ENCODE results near the gene PLAGL1.

The PLAGL1 gene

DNA sequence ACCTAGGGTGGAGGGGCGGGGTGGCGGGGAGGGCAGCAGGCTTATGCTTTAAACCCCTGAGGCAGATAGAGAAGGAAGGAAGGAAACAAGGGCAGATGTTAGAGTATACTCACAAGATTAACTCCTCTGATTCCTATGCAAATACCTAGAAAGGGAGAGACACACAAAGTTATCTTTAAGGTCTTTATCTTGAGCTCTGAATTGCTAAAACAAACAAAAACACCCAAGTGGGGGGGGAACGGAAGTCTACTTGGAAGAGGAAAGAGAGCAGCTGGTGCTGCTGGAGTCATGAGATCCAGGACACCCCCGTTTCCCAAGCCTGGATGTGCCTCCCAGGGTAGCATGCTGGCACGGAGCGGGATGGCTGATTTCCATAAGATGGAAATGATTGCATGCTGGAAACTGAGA is 43.4 kb downstream of the PLAGL1 start:
- no peak for DNase-seq

DNA sequence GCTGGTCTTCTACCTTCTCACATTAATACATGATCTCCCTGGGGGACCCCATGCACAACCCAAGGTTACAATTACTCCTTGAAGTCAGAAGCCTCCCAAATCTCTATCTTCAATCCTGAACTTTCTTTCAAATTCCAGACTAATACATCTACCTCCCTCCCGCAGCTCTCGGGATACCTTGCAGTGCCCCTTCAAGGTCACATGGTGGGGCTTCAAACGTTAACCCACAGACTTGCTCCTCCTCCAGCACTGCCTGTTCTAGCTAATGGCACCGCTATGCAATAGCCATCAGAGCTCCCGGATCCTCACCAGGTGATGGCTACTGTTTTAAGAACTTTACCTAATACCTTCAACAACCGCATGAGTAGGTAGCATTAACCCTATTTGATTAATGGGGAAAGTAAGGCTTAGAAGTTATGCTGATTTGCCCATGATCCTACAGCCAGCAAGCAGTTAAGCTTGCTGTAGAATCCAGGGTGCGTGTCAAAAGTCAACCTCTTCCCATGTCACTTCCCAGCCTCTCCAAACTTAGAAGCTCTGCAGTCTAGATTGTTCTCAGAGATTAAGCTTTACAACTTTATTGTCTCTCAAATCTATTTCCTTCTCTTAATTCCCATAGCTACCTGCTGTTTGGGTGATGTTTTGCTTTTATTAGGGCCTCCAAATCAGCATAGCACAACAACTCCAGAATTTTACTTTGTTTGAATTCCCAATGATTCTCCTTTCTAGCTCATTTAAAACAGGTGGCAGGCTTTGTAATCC is 44.7 kb downstream of the PLAGL1 start:
- no peak for DNase-seq

DNA sequence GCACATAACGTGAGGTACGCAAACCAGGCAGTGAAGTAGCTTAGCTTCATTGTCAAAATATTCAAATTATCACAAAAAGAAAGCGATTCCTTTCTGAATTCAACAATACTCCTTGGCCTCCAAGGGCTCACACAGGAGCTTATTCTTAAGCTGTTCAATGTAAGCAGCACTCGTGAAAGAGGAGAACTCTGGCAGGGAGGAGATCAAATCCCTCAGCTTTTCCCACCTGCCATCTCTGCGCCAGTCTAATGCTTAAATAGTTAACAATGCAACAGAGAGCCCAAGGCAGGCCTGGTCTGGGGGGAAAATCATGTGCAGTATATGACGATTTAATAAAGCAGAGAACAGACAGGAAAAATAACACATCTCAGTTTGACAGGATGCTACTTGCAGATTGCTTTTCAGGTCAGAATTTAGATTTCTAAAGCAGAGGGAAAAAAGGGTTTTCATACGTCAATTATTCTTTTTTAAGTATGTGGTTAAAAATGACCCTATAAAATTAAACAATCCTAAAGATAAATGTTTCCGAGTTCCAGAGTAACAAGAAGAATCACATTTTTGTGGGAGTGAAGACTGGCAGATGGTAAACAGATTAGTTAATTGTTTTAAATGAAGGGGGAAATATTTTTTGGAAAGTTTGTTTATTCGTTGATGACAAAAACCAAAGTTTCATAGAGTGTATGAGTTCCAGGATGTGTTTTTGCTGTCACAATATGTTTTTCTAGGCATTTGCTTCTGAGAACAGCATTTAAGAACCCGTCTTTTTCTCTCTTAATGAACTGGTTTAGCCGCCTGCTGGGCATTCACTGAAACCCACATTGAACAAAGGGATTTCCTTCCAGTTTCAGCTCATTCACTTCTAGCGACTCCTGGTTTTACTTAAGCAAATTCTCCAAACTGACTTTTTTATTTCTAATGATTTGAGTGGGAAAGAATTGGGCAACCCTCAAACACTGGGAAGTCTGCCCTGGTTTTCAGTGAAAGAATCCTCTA is 45.9 kb downstream of the PLAGL1 start:
- DNase-seq = no peak

DNA sequence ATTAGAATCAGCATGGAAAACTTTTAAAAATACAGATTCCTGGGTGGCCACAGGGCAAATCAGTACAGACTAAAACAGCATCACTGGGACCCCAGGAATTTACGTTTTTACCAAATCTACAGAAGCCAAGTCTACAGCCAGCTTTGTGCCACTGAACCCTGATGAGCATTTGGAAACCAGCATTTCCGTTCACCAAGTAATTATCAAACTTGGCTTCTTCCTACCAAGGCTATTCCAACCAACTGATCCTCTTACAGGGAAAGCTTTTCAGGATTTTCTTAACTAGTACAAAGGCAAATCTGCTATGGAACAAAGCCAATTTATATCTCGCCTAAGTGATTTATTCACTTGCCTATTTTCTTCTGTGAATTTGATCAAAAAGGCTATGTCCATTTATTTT is 47.0 kb downstream of the PLAGL1 start:
- DNase-seq = no peak

DNA sequence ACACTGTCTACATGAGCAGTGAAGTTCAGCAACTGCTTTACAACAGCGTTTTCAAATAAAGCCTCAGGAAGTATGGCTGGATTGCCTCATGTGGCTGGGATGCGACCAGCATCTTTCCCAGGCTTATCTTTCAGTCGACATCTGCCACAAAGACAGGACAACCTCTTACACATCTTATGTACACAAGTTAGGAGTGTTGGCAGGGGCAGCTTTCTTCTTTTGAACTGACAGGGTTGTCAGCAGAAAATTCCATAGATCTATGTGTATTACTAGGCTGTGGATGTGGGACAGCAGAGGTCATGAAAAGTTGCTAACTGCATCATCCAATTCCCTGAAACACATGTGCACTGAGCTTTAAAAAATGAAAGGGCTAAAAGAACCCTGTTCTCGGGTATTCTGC is 48.1 kb downstream of the PLAGL1 start:
- DNase-seq = no peak

DNA sequence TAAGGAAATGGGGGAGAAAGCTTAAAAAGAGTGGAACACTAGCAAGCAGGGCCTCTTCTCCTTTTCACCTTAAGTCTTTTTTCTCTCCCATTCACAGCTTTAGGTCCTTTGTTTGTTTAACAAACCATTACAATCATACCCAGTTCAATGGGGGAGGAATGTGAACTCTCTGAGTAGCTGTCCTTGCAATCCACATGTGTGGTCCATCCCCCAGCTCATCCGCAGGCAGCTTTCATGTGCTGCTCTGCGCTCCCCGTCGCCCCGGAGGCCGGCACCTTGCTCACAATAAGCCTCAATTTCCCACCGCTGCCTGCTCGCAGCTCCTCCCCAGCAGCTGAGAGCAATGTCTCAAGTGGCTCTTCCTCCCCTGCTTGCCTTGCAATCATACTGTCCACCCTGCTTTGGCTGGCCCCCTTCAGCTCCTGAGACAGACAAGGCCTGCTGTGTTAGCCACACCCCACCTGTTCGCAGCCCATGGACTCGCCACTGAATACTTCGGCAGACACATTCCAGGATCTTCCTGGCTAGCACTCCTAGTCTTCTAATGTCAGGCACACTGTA is 49.1 kb downstream of the PLAGL1 start:
- no peak for DNase-seq

DNA sequence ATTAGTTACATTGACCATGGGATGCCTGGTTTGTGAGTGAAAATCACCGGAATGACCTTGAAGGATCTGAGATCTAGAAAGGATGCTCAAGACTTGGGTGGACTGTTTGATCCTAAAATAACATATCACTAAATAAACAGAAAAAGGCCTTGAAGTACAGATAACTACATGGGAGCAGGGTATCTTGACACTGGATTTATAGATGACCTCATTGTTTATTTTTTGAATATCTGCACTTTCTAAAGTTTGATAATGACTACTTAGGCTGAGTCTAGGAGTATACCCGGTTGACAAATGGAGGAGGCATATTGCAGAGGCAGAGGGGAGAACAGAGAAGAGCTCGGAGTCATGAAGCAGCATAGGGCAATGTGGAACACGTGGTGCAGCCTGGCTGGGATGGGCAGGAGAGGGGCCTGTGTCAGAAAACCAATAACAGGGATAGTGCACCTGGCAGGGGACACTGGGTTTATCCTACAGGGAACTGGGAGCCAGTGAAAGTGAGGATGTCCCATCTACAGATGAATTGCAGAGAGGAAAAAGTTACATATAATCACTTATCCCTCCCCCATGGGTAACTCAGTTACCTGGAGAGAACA is 50.3 kb downstream of the PLAGL1 start:
- DNase-seq = no peak

DNA sequence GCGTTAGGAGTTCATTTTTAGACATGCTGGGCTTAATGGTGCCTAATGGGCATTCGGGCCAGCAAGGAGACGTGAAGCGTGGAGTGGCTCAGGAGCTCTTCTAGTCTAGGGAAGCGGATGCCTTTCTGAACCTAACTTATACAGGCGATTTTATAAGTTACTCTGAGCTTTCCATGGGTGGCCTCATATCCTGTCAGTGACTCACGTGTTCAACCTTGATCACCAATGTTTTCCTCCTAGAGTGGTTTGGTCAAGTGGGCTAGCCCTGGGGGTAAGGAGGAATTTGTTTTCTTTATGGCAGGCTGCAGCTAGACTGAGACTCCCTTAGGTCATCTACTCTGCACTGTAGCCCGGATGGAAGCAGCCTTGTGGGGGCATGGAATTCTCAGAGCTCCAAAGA is 52.1 kb downstream of the PLAGL1 start:
- no peak for DNase-seq

DNA sequence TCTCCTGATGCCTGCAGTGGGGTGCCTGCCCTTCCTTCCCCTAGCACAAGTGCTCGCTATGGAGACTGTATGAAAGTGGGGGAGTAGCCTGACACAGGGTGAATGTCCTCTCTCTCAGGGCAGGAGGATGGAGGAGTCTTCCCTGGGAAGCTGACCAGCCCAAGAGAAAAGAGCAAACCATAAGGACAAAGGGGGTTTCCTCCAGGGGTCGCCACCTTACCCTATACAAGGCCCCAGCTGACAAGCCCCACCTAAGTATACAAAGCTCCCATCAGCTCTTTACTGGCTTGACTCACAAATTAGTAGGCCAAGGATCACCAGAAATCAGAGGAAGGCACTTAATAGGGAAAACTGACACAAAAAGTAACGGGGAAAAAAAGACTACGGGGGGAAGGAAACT is 54.1 kb downstream of the PLAGL1 start:
- DNase-seq = no peak

DNA sequence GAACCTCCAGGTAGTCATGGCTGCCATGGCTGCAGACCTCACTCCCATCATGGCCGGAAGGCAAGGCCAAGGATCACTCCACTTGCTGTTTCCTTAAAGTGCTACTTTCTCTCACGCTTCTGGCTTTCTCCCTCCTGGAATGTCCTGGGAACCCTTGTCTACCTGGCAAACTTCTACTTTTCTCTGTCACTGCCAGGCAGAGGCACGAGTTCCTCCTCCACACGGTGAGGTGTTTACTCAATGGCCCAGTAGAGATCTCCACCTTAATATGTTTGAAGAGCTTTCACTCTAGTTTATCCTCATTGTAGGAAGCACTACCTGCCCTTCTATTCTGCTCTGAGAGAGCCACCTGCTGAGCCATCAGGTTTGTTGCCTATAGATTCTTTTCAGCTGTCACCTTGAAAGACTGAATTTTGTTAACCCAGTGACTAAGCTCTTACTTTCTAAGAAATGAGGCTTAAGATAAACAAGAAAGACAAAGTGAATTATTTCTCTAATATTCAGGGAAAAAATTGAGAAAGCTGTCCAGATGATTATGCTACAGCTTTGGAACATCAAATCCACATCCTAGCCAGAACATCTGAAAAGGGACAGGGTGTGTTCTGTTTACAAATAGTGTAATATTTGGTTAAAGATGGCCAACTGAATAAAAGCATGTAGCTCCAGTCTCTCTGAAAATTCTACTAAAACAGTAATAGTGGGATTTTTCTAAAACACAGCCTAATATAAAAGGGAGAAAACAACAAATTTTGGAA is 54.9 kb downstream of the PLAGL1 start:
- DNase-seq = no peak

DNA sequence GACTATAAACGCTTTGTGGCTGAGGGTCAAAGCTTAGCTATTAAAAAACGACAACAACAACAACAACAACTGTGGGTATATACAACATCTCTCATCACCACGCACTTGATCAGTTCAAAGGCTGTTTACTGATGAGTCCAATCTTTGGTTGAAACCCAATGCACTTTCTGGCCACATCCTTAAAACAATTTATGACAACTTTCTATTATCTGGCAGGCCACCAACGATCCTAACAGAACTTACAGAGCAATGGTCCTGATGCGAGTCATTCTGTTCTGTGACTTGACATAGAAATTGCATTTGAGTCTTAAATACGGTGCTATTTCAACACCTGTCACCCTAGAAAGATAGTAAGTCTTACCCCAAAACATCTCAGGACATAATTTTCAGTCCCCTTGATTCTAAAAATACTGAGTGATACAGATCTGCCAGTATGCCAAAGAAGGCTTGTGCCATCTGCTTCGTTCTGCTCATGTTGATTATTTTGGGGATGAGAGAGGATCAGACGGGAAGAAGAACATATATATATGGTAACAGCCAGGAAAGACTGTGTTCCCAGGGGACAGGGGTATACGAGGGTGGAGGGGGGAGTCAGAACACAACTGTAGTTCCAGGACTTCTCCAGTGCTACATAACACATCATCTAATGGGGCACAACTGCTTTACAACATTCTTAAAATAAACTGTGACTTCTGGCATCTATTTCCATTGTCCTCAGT is 55.8 kb downstream of the PLAGL1 start:
- DNase-seq = no peak

DNA sequence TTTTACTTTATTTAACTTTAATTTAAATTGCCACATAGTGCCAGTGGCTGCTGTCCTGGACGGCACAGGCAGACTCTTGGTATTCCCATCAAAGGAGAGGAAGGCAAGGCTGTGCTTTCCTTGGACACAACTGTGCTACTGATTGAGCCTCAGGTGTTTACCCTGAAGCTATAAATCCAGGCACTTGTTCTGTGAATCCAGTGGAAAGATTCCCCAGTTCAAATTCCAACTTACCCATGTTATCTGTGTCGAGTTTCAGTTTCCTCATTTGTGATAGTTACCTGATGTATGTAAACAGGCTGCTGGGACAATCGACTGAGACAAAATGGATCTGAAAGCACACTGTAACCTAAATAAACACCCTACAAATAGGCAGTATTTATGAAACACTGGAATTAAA is 57.2 kb downstream of the PLAGL1 start:
- DNase-seq = no peak

DNA sequence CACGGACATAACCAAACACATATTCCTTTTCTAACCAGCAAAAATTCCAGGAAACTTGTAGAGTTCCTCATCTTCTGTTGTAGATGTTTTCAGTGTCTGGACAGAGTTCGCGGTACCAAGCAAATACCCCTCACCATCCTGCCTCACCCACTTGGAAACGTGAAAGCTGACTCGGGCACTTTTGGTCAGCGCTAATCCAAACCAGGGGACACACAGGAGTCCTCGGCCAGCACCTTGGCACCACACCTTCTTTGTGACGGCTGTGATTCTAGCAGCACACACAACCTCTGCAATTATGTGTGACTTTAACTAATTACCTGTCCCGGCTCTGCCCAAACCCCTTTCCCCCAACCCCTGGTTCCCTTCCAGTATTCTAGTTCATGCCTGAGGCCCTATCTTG is 58.1 kb downstream of the PLAGL1 start:
- DNase-seq = no peak

DNA sequence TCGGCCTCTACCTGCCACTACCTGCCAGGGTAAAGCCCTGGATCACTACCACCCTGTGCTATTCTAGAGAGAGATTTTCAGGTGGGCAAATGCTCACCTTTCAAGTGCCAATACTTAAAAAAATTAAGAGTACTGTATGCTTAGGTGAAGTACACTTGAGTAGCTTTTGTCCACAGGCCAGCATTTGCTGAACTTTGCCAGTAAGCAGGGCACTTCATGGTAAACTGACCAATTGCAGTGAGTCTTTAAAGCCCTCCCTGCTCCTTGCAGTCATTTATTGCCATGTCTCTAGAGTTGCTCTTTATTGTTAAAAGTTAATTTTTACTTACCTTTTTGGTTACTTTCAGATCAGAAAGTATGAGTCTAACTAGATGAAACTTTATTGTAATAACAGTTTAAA is 58.5 kb downstream of the PLAGL1 start:
- DNase-seq = no peak

DNA sequence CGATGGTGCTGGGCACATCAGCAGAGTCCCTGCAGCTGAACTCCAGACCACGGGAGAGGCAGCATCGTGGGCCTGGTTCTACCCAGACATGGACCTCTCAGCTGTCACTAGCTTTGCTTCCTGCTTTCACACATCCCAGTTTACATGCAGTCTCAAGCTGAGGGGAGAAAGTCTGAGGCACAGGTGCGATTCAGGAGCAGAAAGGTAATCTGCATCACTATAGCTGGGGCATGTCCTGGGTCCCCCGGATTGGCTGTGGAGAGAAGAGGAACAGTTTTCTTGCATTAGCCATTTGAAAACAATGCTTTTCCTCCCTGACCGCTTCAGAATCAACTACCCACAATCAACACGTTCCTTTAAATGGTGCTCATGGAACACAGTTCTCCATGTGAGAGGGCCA is 59.9 kb downstream of the PLAGL1 start:
- DNase-seq = no peak

DNA sequence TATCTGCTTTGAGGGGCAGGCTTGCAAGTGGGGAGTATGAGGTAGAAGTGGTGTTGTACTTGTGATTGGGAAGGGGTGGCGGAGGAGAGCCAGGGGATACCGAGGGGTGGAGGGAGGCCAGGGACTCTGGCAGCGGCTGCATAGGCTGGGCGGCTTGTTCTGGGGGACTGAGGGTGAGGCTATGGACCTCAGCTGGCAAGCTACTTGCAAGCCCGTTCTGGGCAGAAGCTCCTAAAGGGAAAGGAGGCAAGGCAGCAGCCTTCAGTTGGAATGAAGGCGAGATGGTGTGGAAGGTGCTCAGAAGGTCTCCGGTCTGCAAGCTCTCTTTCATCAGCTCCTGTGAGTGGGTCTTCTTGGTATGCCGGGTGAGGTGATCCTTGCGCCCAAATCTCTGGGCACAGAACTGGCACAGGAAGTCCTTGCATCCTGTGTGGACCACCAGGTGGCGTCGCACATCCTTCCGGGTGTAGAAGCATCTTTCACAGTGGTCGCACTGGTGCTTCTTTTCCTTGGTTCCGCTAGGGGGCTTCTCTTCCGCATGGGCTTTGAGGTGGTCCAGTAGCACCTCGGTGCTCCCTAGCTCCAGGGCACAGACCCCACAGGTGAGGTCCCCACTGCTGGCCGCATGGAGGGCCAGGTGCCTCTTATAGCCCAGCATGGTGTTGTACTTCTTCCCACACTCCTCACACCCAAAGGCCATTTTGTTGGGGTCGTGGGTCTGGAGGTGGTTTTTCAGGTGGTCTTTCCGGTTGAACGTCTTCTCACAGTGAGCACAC is 66.0 kb downstream of the PLAGL1 start:
- peak; percentile 32 to 55 for DNase-seq

DNA sequence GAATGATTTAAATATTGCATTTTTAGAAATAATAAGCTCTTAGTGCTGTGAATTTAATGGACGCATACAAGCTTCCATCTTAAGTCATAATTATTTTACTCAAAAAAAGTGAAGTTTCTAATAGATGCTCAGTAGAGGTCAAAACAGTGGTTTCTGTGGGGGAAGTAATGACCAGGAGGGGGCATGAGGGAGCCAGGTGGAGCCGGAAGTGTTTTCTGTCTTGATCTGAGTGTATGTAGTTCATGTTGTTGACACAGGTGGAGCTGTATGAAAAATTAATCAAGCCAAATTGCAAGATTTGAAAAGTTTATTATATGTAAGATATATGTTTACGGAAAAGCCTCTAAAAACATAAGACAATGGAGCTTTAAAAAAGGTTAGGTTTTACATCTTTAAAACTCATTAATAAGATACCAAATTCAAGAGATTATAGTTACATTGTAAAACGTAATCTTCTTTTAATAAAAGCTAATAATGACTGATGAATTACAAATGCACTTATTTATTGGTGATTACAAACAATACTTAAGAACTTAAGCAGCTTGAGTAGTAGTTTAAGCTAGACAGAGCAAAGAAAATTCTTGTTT is 68.0 kb downstream of the PLAGL1 start:
- DNase-seq = peak; percentile 29 to 50

DNA sequence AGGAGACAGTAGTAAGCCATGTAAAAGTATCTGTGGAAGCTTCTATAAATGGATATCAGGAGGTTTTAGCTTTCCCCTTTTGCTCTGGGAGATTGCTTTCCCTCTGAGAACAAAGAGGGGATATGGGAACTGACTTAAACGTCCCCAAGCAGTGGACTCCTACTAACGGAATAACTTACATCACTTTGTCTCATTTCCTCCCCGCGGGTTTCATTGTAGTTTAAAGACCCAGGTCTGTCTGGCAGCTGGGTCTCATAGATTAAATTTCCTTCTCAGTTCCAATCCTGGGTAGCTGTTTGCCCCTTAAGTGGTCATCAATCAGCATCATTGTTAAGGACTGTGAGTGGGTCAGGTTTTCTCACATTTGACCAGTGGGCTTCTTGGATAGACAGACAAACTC is 68.7 kb downstream of the PLAGL1 start:
- no peak for DNase-seq

DNA sequence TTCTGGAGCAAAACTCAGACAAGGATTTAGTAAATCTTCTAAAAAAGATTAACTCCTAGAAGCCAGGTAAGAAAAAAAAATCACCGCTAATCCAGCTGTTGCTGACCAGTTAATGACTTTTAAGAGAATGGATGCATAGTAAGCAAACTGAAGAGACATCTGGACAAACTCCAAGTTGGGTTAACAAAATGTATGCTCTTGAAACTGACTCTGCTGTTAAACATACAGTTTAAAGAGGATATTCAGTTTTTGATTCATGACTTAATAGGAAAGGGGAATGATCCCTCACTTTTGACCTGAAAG is 70.4 kb downstream of the PLAGL1 start:
- DNase-seq = no peak

DNA sequence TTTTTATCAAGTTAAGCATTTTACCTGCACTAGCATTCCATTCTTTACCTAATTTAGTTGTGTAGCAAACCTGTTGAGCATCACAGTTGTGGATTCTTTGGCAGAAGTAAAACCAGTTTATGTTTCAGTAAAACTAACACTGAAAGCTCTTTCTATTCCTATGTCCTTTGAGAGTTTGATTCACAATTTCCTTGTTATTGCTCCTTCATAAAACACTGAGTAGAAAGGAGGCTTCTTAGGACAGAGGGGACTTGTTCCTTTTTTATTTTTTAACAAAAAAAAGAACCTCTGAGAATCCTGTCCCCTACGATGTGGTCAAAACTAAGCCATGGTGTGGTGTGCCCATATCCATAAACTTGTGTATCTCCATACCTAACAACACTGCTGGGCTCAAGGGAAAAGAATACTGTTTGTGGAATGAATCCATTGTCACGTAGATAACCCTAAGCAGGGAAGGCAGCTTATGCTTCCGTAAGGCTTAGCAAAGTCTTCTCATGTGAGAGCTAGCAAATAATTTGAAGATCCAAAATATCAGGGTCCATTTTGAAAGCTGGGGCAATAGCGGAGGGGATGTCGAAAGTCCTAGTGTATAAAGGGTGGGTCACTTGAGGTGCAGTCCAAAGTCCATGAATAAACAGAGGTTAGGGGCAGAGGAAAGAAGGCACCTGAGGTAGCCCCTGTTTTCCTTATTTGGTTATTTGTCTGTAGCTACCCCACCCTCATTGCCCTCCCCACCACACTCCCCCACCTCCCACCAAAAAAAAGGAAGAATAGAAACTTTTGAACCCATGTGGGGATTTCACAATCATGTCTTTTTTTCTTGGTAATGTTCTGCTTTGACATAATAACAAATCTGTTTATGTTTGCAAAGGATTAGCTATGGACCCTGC is 71.0 kb downstream of the PLAGL1 start:
- no peak for DNase-seq

Data from stimulated activated CD4-positive, alpha-beta T cell treated with anti-CD3 and anti-CD28 coated beads, Interleukin-4, amount 100 ng/mL, for 4 hours (primary cell).